HEK293T (cell line): ENCODE measurements around the gene RMDN2.

Experiments
- CTCF ChIA-PET: fragments of 350-600 bp; formaldehyde crosslinking; extraction: SDS; loops from one replicate; lab custom pipeline; 2021; ENCODE audit warnings: antibody characterized with exemption, inconsistent platforms; lab: Yijun Ruan, JAX
- POLR2A ChIA-PET: fragments of 350-600 bp; formaldehyde crosslinking; extraction: SDS; loops from one replicate; lab custom pipeline; 2020; ENCODE audit warnings: antibody characterized with exemption, inconsistent platforms; lab: Yijun Ruan, JAX
- DNase-seq: peaks from one replicate; pipeline ENCODE4 v3.0.0; 2012; ENCODE audit warnings: mixed read lengths; ENCODE audit errors: extremely low spot score
- ARNT ChIP-seq: fragments of 450-650 bp; IDR thresholded peaks from 2 replicates; pipeline ENCODE4 v1.6.1; 2017; ENCODE audit warnings: mild to moderate bottlenecking
- BHLHE40 ChIP-seq: fragments of 450-650 bp; IDR thresholded peaks from 2 replicates; pipeline ENCODE4 v1.6.1; 2016; ENCODE audit warnings: mild to moderate bottlenecking, moderate library complexity, borderline replicate concordance
- CTBP1 ChIP-seq: fragments of 450-650 bp; IDR thresholded peaks from 2 replicates; pipeline ENCODE4 v1.6.1; 2016; ENCODE audit warnings: borderline replicate concordance
- ELF4 ChIP-seq: fragments of 450-650 bp; IDR thresholded peaks from 2 replicates; pipeline ENCODE4 v1.6.1; 2017; ENCODE audit warnings: antibody characterized with exemption
- FOXA1 ChIP-seq: fragments of 450-650 bp; IDR thresholded peaks from 2 replicates; pipeline ENCODE4 v1.6.1; 2016; ENCODE audit warnings: mild to moderate bottlenecking
- FOXK2 ChIP-seq: fragments of 450-650 bp; IDR thresholded peaks from 2 replicates; pipeline ENCODE4 v1.6.1; 2016; ENCODE audit warnings: mild to moderate bottlenecking
- FOXM1 ChIP-seq: fragments of 450-650 bp; IDR thresholded peaks from 2 replicates; pipeline ENCODE4 v1.6.1; 2017; ENCODE audit warnings: mild to moderate bottlenecking, borderline replicate concordance
- HDGF ChIP-seq: fragments of 450-650 bp; IDR thresholded peaks from 2 replicates; pipeline ENCODE4 v1.6.1; 2017; ENCODE audit warnings: antibody characterized with exemption, borderline replicate concordance
- L3MBTL2 ChIP-seq: fragments of 450-650 bp; conservative IDR thresholded peaks from 2 replicates; pipeline ENCODE4 v1.6.1; 2016; ENCODE audit warnings: mild to moderate bottlenecking
- LEF1 ChIP-seq: fragments of 450-650 bp; IDR thresholded peaks from 2 replicates; pipeline ENCODE4 v1.6.1; 2017; ENCODE audit warnings: mild to moderate bottlenecking, borderline replicate concordance
- NFRKB ChIP-seq: fragments of 450-650 bp; IDR thresholded peaks from 2 replicates; pipeline ENCODE4 v1.6.1; 2016; ENCODE audit warnings: mild to moderate bottlenecking, moderate library complexity
- PKNOX1 ChIP-seq: fragments of 450-650 bp; IDR thresholded peaks from 2 replicates; pipeline ENCODE4 v1.6.1; 2016
- SP1 ChIP-seq: fragments of 450-650 bp; IDR thresholded peaks from 2 replicates; pipeline ENCODE4 v1.6.1; 2017
- SUZ12 ChIP-seq: fragments of 450-650 bp; IDR thresholded peaks from 2 replicates; pipeline ENCODE4 v1.6.1; 2016; ENCODE audit warnings: mild to moderate bottlenecking
- TARDBP ChIP-seq: fragments of 450-650 bp; IDR thresholded peaks from 2 replicates; pipeline ENCODE4 v1.6.1; 2016
- ZNF384 ChIP-seq: fragments of 450-650 bp; IDR thresholded peaks from 2 replicates; pipeline ENCODE4 v1.6.1; 2016

Gene RMDN2

GRCh38 chr2:37881397-37881796 is 43.7 kb upstream of the RMDN2 start:
- ChIA-PET CTCF (interaction anchor here (0.6 to 1.1 kb wide), 2 partner anchors 10 to 1135 kb away, joined by 3 read pairs; no protein-coding TSS in a partner anchor), POLR2A (no interaction called here)
- DNase-seq, result no peak
- no peak for TF ChIP-seq ZNF384
- TF ChIP-seq LEF1, result no peak
- no peak for TF ChIP-seq PKNOX1
- no peak for TF ChIP-seq ELF4
- no peak for TF ChIP-seq NFRKB
- no peak for TF ChIP-seq FOXA1
- TF ChIP-seq L3MBTL2, result no peak
- TF ChIP-seq SP1, result no peak
- no peak for TF ChIP-seq ARNT
- TF ChIP-seq TARDBP, result no peak
- no peak for TF ChIP-seq BHLHE40
- no peak for TF ChIP-seq SUZ12
- no peak for TF ChIP-seq CTBP1
- TF ChIP-seq FOXM1, result no peak
- TF ChIP-seq FOXK2, result no peak
- no peak for TF ChIP-seq HDGF

- DNase-seq, result no peak
- ChIA-PET CTCF (no interaction called here), POLR2A (no interaction called here)
- no peak for TF ChIP-seq ZNF384
- no peak for TF ChIP-seq CTBP1
Observed at GRCh38 chr2:37882036-37882435, 43.1 kb upstream of the RMDN2 start.

GRCh38 chr2:37883518-37883917 is 41.6 kb upstream of the RMDN2 start:
- no peak for DNase-seq
- TF ChIP-seq NFRKB (no peak), FOXK2 (no peak), PKNOX1 (no peak), ARNT (no peak), FOXM1 (no peak), CTBP1 (no peak), ELF4 (no peak), FOXA1 (no peak), BHLHE40 (no peak), LEF1 (no peak), SP1 (no peak), TARDBP (no peak), HDGF (no peak), L3MBTL2 (no peak), ZNF384 (no peak), SUZ12 (no peak)
- POLR2A ChIA-PET, result no interaction called here
- CTCF ChIA-PET, result no interaction called here

GRCh38 chr2:37885329-37885993 is 39.6 kb upstream of the RMDN2 start:
- CTCF ChIA-PET, result interaction anchor here (1.8 kb wide), 1 partner anchor 471 kb away, joined by 4 read pairs; no protein-coding TSS in a partner anchor
- POLR2A ChIA-PET, result no interaction called here
- TF ChIP-seq ARNT (no peak), L3MBTL2 (no peak), ZNF384 (no peak), TARDBP (no peak), FOXK2 (no peak), ELF4 (no peak), HDGF (no peak), FOXA1 (no peak), NFRKB (no peak), CTBP1 (no peak), BHLHE40 (no peak), FOXM1 (no peak)
- DNase-seq, result no peak

GRCh38 chr2:37886745-37887144 is 38.3 kb upstream of the RMDN2 start:
- no peak for TF ChIP-seq FOXA1
- TF ChIP-seq LEF1, result no peak
- no peak for TF ChIP-seq SUZ12
- DNase-seq, result no peak
- ChIA-PET POLR2A (no interaction called here), CTCF (interaction anchor here (1.0 kb wide), 1 partner anchor 10 kb away, joined by 3 read pairs; no protein-coding TSS in a partner anchor)

GRCh38 chr2:37887286-37887685 is 37.8 kb upstream of the RMDN2 start:
- DNase-seq, result no peak
- ChIA-PET POLR2A (no interaction called here), CTCF (interaction anchor here (1.0 kb wide), 1 partner anchor 10 kb away, joined by 3 read pairs; no protein-coding TSS in a partner anchor)
- TF ChIP-seq ZNF384 (no peak), NFRKB (no peak), HDGF (no peak), CTBP1 (no peak), L3MBTL2 (no peak), TARDBP (no peak), ARNT (no peak), LEF1 (no peak), FOXA1 (no peak), PKNOX1 (no peak), SUZ12 (no peak), ELF4 (no peak), SP1 (no peak), FOXK2 (no peak), BHLHE40 (no peak), FOXM1 (no peak)
